Tibial nerve (tissue), 4 donors: Measurements from ENCODE around the gene AP3B1. TPM values are rescaled to one million over a fixed set of nuclear protein-coding genes. Genes with fewer than 3 reads are reported as not detected.
A peak's percentile ranks its signal among the peaks of the same experiment; 100 is the strongest.

Experiments
- DNase-seq, 2 donors: peaks; one replicate each; pipeline ENCODE4 v3.0.0-alpha.2; 2019; ENCODE audit warnings: low spot score in 2 of 2
- H3K27ac ChIP-seq, 4 donors: fragments of 200-600 bp; sonication (generic) in 3 of 4; one replicate each; pipeline ENCODE4 v1.5.1; 2017 to 2019; ENCODE audit warnings: mild to moderate bottlenecking in 1 of 4
- H3K27me3 ChIP-seq, 2 donors: fragments of 200-600 bp; sonication (generic) in 1 of 2; one replicate each; pipeline versions ENCODE4 v1.5.1 to v1.6.0; 2017 to 2019
- H3K36me3 ChIP-seq, 3 donors: fragments of 200-600 bp; sonication (generic); one replicate each; pipeline ENCODE4 v1.5.1; 2018 to 2019
- H3K4me1 ChIP-seq, 4 donors: fragments of 200-600 bp; sonication (generic) in 3 of 4; one replicate each; pipeline ENCODE4 v1.5.1; 2017 to 2019
- H3K4me3 ChIP-seq, 4 donors: fragments of 200-600 bp; sonication (generic) in 3 of 4; one replicate each; pipeline ENCODE4 v1.5.1; 2017 to 2019; ENCODE audit warnings: mild to moderate bottlenecking in 1 of 4, moderate library complexity in 1 of 4
- H3K9me3 ChIP-seq, 4 donors: fragments of 200-600 bp; sonication (generic) in 3 of 4; one replicate each; pipeline ENCODE4 v1.5.1; 2017 to 2019
- EP300 ChIP-seq, 2 donors: sonication (generic); formaldehyde crosslinking; IDR thresholded peaks; one replicate each; pipeline ENCODE4 v1.6.1; 2017; ENCODE audit warnings: antibody characterized with exemption in 2 of 2, mild to moderate bottlenecking in 1 of 2
- POLR2A ChIP-seq, 2 donors: fragments of 450-650 bp; IDR thresholded peaks; one replicate each; pipeline ENCODE4 v1.6.1; 2017; ENCODE audit warnings: antibody characterized with exemption in 2 of 2, mild to moderate bottlenecking in 2 of 2, moderate library complexity in 2 of 2
- WGBS, 2 donors: methylation state at CpG; one replicate each; pipeline ENCODE4 v1.1.5; 2018; 5-methylcytosine and 5-hydroxymethylcytosine counted together
- total RNA-seq, 4 donors: library from RNA; depleted of rRNA; stranded (reverse); fragments of >200 nt; gene quantifications; one replicate each; pipeline ENCODE4 v1.1.0, GENCODE V29; 2016
- TF ChIP-seq, protein P1 (sequence below), 5 experiments: fragments of 200-600 bp in 3 of 5; fragments of 450-650 bp in 2 of 5; sonication (generic) in 3 of 5; IDR thresholded peaks; one replicate each; pipeline ENCODE4 v1.5.1; 2016 to 2019; ENCODE audit warnings: antibody characterized with exemption in 5 of 5, mild to moderate bottlenecking in 3 of 5, moderate library complexity in 2 of 5

Gene AP3B1
- total RNA-seq, 4 donors from 2014 or later, result 23.1 to 51.0 (median 44.2) TPM

DNA sequence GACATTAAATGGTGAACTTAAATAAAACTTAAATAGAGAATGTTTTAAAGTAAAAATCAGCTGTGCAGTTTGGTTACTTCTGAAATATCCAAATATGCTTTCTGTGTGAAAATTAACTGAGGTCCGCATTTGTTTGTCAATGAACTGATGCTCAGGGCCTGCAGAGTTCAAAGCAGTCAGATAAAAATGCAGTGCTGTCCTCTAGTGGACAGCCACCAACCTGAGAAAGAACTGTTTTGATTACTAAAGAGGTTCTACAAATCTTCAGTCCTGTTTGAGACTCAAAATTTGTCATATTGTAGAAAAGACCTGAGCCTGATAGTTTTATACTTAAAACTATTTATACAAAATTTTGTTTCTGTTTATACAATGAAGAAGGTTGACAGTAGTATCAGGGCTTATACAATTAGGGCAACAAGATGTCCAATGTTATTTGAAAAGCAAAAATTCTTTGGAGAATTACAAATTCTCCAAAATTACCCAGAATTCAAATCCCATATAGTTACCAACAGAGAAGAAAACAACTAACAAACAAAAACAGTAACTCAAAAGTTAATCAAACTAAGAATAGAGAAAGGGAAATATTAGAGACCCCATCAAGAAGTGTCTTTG lies 286.0 kb downstream of the AP3B1 start:
- H3K9me3 ChIP-seq, result no peaks in the 10 kb centered on the region
- H3K27ac ChIP-seq, result no peak overlapping the region
- peaks cover 0 to 11% (median 0%) of the 10 kb centered on the region in 4 donors for H3K4me1 ChIP-seq
- TF ChIP-seq EP300 (IDR thresholded peaks at IDR 0.05), result no peak
- TF ChIP-seq, protein P1, sequence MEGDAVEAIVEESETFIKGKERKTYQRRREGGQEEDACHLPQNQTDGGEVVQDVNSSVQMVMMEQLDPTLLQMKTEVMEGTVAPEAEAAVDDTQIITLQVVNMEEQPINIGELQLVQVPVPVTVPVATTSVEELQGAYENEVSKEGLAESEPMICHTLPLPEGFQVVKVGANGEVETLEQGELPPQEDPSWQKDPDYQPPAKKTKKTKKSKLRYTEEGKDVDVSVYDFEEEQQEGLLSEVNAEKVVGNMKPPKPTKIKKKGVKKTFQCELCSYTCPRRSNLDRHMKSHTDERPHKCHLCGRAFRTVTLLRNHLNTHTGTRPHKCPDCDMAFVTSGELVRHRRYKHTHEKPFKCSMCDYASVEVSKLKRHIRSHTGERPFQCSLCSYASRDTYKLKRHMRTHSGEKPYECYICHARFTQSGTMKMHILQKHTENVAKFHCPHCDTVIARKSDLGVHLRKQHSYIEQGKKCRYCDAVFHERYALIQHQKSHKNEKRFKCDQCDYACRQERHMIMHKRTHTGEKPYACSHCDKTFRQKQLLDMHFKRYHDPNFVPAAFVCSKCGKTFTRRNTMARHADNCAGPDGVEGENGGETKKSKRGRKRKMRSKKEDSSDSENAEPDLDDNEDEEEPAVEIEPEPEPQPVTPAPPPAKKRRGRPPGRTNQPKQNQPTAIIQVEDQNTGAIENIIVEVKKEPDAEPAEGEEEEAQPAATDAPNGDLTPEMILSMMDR (IDR thresholded peaks at IDR 0.05), result peak; percentile 52 to 78 (median 61)
- WGBS, 2 donors, result 32 to 40% methylated on average over 1 of the region's 1 CpG
- no peak overlapping the region for H3K4me3 ChIP-seq
- DNase-seq, result no peak
- H3K36me3 ChIP-seq, result peaks cover 0 to 3% (median 0%) of the 10 kb centered on the region in 3 donors
- no peaks in the 10 kb centered on the region for H3K27me3 ChIP-seq

DNA sequence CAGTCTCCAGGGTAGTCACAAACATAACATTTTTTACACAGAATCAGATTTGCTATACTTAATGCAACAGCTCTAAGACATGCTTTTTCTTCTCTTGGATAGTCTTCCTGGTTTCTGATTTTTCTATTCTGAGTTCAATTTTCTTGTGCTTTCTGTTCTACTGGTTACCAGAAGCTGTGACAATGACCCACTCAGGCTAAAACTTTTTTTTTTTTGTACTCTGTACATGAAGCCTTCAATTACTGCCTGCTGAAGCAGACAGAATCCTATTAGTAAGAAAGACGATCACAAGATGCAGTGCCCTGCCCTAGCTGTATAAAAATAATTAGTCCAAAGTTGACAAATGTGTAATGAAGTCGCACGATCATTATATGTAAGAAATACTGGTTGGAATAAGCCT lies 287.3 kb downstream of the AP3B1 start:
- TF ChIP-seq, protein P1 (IDR thresholded peaks at IDR 0.05), result no peak
- TF ChIP-seq EP300 (IDR thresholded peaks at IDR 0.05) (no peak), POLR2A (IDR thresholded peaks at IDR 0.05) (no peak)
- Histone ChIP-seq H3K9me3 (no peaks in the 10 kb centered on the region), H3K27ac (no peak overlapping the region), H3K27me3 (no peaks in the 10 kb centered on the region), H3K36me3 (peaks cover 0 to 8% (median 0%) of the 10 kb centered on the region in 3 donors), H3K4me3 (no peak overlapping the region), H3K4me1 (peaks cover 0 to 11% (median 0%) of the 10 kb centered on the region in 4 donors)
- no peak for DNase-seq
- WGBS, 2 donors, result 91 to 95% methylated on average over 3 of the region's 3 CpGs

DNA sequence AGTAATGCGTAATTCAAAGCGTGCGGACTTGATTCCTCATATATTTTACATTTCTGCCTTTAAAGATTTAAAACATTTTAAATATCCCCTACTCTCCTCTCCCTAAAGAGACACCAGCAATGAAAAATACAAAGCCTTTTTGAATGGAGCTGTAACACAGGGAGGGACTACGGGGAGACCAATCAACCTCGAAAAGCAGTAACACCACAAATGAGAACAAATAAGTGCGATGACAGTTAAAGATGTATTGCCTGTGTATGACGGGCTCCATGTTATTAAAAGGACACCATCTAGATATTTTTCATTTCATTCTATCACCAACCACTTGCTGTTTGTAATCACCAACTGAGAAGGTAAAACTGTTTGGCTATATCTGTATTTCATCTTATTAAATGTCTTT lies 288.0 kb downstream of the AP3B1 start:
- no peak overlapping the region for H3K27ac ChIP-seq
- H3K9me3 ChIP-seq, result no peaks in the 10 kb centered on the region
- H3K36me3 ChIP-seq, result peaks cover 0 to 9% (median 0%) of the 10 kb centered on the region in 3 donors
- peaks cover 0 to 11% (median 0%) of the 10 kb centered on the region in 4 donors for H3K4me1 ChIP-seq
- TF ChIP-seq POLR2A (IDR thresholded peaks at IDR 0.05) (no peak), EP300 (IDR thresholded peaks at IDR 0.05) (no peak)
- TF ChIP-seq, protein P1 (IDR thresholded peaks at IDR 0.05), result no peak
- DNase-seq, result no peak
- WGBS, 2 donors, result 97 to 98% methylated on average over 7 of the region's 7 CpGs
- no peak overlapping the region for H3K4me3 ChIP-seq
- H3K27me3 ChIP-seq, result no peaks in the 10 kb centered on the region

DNA sequence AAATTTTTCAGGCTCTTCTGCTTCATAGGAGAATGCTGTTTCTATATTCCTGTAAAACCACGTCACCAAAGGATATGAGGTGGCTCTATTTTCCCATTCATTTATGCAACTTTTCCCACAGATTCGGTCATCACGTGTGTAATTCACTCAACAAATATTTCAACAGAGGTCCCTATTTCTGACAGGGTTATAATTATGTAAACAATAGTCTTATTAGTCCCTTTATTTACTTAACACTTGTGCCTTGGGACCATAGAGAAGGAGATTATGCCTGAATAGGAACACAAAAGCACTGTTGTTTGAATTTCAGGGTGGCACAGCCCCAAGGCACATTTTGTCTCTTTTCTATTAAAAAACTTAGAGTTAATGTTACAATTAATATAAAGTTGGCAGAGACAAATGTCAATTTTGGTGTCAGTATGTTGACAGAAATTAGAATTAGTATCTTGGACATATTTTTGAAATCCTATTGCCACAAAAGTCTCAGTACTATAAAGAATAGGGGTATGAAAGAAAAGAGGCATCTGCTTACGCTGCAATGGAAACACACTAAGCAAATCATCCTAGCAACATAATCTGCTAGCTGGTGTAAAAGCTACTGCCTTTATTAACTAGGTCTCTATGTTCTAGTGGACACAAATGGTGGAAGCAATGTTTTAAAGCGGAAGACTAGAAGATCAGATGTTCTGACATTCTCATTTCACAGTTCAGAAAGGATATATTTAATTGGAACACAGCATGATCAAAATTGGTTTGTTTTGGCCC lies 289.3 kb downstream of the AP3B1 start:
- WGBS, 2 donors, result 65 to 67% methylated on average over 5 of the region's 5 CpGs
- DNase-seq, result no peak
- H3K4me1 ChIP-seq, result peaks cover 0 to 11% (median 0%) of the 10 kb centered on the region in 4 donors

More for the DNA sequence above, 289.3 kb downstream of the AP3B1 start:
- Histone ChIP-seq H3K9me3 (no peaks in the 10 kb centered on the region), H3K4me3 (no peak overlapping the region), H3K27ac (peak overlapping the region in 1 of 4 donors; percentile 25), H3K36me3 (peaks cover 0 to 9% (median 0%) of the 10 kb centered on the region in 3 donors), H3K27me3 (no peaks in the 10 kb centered on the region)
- TF ChIP-seq, protein P1 (IDR thresholded peaks at IDR 0.05), result no peak
- TF ChIP-seq POLR2A (IDR thresholded peaks at IDR 0.05) (no peak), EP300 (IDR thresholded peaks at IDR 0.05) (no peak)
